GM19455 (cell line): ENCODE results near the gene ZNF234.
"Not testable (repeated sequence)": the region's sequence is repeated elsewhere in the genome, so short reads cannot be mapped to it uniquely, and the experiment has no call there.

ENCODE experiments used
- ATAC-seq: cut with Tn5 transposase; IDR thresholded peaks from one replicate; pipeline ENCODE4 v1.9.1; 2021; ENCODE audit not compliant: unreplicated experiment

ZNF234 gene

DNA sequence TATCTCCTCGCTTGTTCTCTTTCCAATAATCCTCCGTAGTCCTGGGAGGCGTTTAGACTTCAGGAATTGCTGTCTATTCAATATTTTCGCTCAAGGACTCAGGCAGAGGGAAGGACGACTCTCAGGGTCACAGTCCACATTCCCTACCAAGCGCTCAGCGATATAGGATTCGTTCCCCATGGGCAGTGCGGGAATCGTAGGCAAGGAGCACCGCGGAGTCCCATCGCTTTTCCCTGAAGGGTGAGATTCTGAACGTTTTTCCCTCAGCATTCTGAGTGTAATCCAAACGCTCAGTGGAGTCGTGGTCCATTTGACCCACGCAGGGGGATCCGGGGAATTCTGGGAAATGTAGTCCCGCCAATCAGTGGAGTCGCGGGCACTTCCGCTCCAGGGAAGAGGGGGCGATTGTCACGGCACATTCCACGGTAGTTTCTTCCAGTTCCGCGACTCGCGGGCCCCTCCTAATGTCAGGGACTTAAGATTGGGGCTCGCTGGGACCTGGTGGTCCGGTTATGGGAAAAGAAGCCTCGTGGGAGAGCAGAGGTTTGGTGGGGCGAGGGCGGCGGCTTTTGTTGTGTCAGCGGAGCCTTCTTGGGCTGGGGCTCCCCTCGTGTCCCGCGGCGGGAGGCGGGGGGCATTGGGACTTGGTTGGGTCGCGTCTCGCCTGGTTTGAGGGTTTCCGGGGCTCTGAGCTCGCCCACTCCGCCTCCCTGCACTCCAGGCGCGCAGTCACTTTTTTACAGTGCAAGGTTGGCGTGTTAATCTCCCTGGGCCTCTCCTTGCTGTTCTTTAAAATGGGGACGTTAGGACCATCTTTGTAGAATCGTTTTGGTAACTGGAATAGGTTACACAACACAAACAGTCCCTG is at the start of gene ZNF234:
Gene ZNF234 (plus strand): TSS at position 364 of the 868 bp plus-strand sequence. CDS start 3,079 bp downstream, outside the sequence.
- peak; percentile 61 for ATAC-seq

DNA sequence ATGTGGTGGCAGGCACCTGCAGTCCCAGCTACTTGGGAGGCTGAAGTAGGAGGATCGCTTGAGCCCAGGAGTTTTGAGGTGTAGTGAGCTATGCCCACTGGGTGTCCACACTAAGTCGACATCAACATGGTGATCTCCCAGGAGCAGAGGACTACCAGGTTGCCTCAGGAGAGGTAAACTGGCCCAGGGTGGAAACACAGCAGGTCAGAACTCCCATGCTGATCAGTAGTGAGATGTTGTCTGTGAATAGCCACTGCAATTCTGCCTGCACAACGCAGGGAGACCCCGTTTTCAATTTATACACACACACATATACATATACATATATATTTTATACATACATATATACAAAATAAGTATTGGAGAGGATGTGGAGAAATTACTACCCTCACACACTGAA is 49.2 kb upstream of the ZNF234 start:
- no peak for ATAC-seq

DNA sequence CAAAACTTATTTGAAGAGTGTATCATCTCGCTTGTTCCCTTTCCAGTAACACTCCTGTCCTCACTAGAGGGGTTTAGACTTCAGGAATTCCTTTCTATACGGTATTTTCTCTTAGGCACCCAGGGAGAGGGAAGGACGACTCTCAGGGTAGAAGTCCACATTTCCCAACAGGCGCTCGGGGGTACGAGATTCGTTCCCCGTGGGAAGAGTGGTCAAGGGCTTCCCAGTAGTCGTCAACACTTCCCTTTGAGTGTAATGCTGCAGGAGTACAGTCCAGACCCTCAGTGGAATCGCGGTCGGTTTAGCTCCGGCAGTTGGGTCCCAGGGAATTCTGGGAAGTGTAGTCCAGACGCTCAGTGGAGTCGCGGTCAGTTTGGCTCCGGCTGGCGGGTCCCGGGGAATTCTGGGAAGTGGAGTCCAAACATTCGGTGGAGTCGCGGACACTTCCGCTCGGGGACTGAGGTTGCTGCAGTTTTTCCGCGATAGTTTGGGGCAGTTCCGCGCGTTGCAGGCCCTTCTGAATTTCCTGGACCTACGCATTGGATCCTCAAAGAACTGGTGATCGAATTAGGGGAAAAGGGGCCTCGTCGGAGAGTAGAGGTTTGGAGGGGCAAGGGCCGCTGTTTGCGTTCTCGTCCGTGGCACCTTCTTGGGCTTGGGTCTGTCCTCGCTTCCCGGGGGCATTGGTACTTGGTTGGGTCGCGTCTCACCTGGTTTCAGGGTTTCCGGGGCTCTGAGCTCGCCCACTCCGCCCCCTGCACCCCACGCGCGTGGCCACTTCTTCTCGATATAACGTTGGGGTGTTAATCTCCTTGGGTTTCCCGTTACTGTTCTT is 47.2 kb upstream of the ZNF234 start, which contains the start of gene ZNF224:
Gene ZNF224 (plus strand): TSS at position 431 of the 835 bp plus-strand sequence. CDS start 3,513 bp downstream, outside the sequence.
- ATAC-seq = peak; percentile 79

DNA sequence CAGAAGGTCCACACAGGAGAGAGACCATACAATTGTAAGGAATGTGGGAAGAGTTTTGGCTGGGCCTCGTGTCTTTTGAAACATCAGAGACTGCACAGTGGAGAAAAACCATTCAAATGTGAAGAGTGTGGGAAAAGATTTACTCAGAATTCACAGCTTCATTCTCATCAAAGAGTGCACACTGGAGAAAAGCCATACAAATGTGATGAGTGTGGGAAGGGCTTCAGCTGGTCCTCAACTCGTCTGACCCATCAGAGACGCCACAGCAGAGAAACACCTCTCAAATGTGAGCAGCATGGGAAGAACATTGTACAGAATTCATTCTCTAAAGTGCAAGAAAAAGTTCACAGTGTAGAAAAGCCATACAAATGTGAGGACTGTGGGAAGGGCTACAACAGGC is 33.6 kb upstream of the ZNF234 start:
- ATAC-seq = no peak

DNA sequence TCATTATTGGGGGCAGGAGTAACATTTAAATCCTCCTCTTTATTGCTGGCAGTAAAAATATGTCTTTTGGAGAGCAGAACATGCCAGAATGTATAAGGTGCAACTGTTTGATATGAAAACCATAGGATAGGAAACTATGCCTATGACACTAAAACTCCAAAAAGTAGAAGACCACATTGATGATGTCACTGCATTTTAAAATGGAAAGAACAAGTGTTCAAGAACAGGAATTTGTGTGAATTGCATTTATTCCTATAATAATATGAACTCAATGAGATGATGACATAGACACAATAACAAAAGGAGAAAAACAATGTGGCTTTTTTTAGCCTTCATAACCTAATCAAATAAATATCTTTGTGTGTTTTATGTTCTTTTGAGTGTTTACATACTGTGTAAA is 31.9 kb upstream of the ZNF234 start:
- ATAC-seq = no peak

DNA sequence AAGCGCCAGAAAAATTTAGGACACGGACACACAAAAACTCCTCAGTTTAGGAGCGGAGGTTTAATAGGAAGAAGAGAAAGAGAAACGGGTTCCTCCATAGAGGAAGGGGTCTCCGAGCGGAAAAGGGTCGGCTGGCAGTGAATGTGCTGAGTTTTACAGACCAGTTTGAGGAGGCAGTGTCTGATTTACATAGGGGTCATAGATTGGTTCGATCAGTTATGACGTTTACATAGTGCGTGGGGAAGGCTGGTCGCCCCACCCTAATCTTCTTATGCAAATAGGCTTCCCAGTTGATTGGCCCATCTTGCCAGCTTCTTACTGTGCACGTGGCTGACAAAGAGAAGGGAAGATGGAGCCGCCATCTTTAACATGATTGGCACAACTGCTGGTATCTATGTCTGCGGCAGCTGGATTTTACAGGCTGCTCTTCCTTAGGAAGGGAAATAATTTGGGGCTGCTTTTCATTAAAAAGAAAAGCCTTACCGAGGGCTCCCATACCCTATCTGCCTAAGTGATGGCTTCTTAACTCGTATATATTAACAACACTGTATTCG is 29.4 kb upstream of the ZNF234 start:
- no peak for ATAC-seq

DNA sequence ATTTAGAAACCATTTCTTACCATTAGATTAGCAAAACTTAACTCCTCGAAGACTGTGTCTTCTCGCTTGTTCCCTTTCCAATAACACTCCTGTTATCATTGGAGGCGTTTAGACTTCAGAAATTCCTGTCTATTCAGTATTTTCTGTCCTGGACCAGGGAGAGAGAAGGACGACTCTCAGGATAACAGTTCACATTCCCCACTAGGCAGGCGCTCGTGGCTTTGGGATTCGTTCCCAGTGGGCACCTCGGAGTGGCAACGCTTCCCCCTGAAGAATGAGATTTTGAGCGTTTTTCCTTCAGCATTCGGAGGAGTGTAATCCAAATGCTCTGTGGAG is 28.6 kb upstream of the ZNF234 start:
- no peak for ATAC-seq

DNA sequence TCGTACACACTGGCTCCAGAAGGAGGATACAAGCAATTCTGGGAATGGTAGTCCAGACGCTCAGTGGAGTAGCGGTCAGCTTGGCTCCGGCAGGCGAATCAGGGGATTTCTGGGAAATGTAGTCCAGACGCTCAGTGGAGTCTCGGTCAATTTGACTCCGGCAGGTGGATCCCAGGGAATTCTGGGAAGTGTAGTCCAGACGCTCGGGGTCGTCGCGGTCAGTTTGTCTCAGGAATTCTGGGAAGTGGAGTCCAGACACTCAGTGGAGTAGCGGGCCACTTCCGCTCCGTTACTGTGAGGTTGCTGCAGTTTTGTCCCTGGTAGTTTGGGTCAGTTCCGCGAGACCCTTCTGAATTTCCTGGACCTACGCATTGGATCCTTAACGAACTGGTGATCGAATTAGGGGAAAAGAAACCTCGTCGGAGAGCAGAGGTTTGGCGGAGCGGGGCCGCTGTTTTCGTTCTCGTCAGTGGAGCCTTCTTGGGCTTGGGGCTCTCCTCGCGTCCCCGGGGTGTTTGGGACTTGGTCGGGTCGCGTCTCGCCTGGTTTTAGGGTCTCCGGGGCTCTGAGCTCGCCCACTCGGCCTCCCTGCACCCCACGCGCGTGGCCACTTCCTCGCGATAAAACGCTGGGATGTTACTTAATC is 28.1 kb upstream of the ZNF234 start, which contains the start of gene ZNF225:
Gene ZNF225 (plus strand): TSS at position 262 of the 646 bp plus-strand sequence. CDS start 2,429 bp downstream, outside the sequence.
- peak; percentile 94 for ATAC-seq

DNA sequence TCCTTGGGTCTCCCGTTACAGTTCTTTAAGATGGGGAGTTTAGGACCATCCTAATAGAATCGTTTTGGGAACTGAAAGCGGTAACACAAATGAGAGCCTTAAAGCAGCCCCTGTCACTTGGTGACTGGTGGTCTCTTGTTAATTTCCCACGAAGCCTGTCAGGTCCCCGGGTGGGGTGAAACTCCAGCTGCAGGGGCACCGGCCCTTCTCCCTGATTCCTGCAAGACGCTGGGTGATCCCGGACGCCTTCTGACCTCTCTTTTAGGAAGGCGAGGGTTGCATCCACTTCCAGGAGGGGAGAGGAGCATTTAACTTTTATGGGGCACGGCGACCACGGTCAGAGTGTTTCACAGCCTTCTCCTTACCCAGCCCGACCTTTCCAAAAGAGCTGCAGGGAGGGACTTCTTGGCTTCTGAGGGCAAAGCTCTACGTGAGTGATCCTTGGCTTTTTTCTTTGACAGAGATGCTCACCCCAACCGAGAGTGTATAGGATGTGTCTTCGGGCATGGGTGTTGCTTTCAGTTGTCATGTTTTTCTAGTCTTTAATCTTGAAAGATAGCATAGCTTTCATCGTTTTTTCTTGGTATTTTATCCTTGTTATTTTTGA is 27.5 kb upstream of the ZNF234 start:
- ATAC-seq = peak; percentile 6

DNA sequence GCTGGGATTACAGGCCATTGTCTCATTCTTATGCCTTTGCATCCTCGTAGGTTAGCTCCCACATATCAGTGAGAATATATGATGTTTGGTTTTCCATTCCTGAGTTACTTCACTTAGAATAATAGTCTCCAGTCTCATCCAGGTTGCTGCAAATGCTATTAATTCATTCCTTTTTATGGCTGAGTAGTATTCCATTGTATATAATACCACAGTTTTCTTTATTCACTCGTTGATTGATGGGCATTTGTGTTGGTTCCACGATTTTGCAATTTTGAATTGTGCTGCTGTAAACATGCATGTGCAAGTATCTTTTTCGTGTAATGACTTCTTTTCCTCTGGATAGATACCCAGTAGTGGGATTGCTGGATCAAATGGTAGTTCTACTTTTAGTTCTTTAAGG is 20.2 kb upstream of the ZNF234 start:
- ATAC-seq = not testable (repeated sequence)

DNA sequence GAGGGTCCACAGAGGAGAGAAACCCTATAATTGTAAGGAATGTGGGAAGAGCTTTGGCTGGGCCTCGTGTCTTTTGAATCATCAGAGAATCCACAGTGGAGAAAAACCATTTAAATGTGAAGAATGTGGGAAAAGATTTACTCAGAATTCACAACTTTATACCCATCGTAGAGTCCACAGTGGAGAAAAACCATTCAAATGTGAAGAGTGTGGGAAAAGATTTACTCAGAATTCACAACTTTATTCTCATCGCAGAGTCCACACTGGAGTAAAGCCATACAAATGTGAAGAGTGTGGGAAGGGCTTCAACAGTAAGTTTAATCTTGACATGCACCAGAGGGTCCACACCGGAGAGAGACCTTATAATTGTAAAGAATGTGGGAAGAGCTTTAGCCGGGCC is 9.4 kb upstream of the ZNF234 start:
- ATAC-seq = no peak

DNA sequence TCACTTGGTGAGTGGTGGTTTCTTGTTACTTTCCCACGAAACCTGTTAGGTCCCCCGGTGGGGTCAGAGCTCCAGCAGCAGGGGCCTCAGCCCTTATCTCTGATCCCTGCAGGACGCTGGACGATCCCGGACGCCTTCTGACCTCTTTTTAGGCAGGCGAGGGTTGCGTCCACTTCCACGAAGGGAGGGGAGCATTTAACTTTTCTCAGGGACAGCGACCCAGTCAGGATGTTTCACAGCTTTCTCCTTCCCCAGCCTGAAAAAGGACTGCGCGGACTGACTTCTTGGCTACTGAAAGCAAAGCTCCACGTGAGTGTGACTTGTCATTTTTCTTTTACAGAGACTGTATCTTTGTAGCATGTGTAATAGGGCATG is 692 bp downstream of the ZNF234 start:
- ATAC-seq = no peak

DNA sequence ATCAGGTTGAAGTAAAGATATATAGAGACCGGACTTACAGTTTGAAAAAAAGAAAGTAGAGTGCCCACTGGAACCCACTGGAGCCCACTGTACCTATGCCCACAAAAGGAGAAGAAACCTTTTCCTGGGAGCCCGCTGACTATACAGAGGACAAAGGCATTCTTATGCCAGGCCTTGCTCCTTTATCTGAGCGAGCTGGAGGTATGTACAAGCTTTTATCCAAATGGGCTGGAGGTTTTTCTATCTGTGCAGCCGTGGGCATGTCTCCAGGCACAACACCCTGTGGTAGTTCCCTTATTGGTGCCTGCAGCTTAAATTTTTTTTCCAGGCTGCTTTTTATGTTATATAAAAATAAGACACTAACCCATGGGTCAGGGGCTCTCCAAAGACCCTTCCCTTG is 8.4 kb downstream of the ZNF234 start:
- ATAC-seq = no peak

DNA sequence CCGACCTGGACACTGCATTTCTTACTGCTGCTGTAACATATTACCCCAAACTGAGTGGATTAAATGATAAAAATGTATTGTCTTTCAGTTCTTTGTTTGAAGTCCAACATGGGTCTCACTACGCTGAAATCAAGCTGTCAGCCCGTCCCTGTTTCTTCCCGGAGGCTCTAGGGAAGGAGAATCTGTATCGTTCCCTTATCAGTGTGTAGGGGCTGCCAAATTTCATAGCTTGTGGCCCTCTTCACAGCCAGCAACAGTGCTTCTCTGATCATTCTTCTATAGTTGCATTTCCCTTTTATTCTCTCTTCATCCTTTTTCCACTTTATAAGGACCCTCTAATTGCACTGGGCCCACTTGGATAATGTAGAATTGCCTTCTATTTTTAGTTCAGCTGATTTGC is 10.1 kb downstream of the ZNF234 start:
- ATAC-seq = no peak

DNA sequence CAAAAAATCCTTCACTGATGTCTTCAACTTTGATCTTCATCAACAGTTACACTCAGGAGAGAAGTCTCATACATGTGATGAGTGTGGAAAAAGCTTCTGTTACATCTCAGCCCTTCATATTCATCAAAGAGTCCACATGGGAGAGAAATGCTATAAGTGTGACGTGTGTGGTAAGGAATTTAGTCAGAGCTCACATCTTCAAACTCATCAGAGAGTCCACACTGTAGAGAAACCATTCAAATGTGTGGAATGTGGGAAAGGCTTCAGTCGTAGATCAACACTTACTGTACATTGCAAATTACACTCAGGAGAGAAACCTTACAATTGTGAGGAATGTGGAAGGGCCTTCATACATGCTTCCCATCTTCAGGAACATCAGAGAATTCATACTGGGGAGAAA is 15.1 kb downstream of the ZNF234 start:
- no peak for ATAC-seq

DNA sequence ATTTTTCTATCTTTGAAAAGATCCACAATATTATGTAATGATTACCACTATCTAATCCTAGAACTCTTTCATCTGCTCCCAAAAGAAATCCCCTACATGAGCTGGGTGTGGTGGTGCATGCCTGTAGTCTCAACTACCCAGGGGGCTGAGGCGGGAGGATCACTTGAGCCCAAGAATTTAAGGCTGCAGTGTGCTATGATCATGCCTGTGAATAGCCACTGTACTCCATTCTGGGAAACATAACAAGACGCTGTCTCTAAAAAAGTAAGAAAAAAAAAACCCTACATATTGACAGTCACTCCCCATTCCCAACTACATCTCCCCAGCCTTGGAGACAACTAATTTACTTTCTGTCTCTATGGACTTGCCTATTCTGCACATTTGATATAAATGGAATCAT is 22.4 kb downstream of the ZNF234 start:
- ATAC-seq = no peak

DNA sequence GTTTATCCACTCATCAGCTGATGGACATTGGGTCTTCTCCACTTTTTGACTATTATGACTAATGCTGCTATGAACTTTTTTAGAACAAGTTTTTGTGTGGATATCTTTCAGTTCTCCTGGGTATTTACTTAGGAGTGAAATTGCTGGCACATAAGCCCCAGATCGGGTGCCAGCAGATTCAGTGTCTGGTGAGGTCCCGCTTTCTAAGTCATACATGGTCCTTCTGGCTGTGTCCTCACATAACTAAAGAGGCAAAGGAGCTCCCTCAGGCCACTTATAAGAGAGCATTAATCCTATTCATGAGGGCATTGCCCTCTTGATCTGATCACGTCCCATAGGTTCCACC is 22.9 kb downstream of the ZNF234 start:
- ATAC-seq = no peak

DNA sequence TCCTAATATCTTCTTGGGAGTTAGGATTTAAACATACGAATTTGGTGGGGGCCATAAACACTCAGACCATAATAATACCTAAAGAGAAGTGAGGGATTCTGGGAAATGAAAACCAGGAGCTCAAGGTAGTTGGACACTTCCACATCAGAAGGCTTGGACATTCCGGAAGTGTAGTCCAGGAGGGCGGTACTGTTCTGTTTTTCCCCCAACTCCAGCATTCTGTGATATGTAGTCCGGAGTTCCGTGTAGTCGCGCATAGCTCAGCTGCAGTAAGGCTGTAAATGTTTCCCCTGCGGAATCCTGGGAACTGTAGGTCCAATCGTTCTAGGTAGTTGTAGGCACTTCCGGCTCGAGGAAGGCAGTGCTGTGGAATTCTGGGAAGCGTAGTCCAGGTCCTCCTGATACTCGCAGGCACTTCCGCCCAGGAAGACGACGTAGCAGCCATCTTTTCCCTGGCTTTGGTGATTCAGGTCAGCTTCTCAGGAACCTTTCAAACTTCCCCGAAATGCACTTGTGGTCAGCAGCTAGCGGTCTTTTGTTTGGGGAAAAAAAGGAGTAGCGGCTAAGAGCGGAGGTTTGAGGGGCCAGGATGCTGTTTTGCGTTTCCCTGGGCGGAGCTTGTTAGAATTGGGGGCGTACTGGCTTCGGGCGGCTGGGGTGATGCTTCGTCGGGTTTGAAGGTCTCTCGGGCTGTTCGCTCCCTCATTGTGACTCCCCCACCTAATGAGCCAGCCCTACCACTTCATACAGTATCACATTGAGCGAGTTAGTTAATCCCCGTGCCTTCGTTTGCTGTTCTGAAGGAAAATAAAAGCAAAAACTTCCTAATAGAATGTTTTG is 23.5 kb downstream of the ZNF234 start, which contains the start of gene ZNF226:
Gene ZNF226 (plus strand): TSS at position 428 of the 840 bp plus-strand sequence. CDS start 4,981 bp downstream, outside the sequence.
- ATAC-seq = peak; percentile 89

DNA sequence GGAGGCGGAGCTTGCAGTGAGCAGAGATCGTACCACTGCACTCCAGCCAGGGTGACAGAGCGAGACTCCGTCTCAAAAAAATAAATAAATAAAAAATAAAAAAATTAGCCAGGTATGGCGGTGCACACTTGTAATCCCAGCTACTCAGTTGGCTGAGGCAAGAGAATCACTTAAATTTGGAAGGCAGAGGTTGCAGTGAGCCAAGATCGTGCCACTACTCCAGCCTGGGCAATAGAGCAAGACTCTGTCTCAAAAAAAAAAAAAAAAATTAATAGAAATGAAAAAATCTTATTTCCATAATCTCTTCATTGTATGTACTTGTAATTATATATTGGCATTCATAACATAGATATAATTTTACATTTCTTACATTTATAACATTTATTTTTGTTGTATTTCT is 29.3 kb downstream of the ZNF234 start:
- ATAC-seq = not testable (repeated sequence)

DNA sequence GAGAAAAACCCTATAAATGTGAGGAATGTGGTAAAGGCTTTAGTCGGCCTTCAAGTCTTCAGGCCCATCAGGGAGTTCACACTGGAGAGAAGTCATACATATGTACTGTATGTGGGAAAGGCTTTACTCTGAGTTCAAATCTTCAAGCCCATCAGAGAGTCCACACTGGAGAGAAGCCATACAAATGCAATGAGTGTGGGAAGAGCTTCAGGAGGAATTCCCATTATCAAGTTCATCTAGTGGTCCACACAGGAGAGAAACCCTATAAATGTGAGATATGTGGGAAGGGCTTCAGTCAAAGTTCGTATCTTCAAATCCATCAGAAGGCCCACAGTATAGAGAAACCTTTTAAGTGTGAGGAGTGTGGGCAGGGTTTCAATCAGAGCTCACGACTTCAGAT is 35.2 kb downstream of the ZNF234 start:
- no peak for ATAC-seq
